ENCODE data around the gene CLIC3. TPM values are rescaled to one million over a fixed set of nuclear protein-coding genes. Genes with fewer than 3 reads are reported as not detected.
A peak's percentile ranks its signal among the peaks of the same experiment; 100 is the strongest.

Gene CLIC3
- total RNA-seq, 4 donors from 2014 or later = 0.36 TPM; not detected in 3

DNA sequence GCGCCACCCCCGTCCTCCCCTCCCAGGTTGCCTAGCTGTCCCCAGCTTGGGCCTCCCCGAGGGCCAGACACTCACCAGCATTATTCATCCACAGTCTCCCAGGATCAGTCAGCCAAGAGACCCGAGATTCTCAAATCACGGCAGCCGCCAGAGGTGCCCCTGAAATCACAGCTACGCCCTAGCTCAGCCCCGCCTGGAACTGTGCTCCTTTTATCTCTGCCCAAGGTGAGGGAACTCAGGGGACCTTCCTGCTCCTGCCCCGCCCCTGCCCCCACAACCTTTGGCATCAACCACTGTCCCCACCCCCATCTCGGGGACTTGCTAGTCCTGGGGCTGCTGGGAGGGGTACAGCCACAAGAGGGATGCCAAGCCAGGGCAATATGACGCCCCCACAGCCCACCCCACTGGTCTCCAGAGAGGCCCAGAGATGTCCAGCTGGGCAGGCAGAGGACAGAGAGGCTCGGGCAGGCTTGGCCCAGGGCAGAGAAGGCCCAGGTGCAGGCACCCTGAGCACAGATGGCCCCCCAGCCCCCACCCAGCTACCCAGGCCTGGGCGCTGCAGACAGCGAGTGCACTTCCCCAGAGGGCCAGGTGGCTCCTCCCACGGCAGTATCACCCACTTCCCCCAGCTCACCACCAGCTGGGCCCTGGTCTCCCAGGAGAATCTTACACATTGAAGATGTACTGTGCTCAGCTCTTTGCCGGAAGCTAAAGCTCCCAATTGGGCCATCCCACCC, 35.7 kb upstream of the CLIC3 start, which contains the start of gene FUT7:
Gene FUT7, minus strand, starts transcription at position 185 of the 737 bp plus-strand sequence. Its CDS starts 97 bp downstream, at position 88.
- ATAC-seq (no peak), DNase-seq (no peak)
- Histone ChIP-seq H3K27me3 (peaks cover 0 to 6% (median 0%) of the 10 kb centered on the region in 3 donors), H3K36me3 (no peaks in the 10 kb centered on the region), H3K4me3 (no peak within 1 kb of the TSS), H3K9me3 (no peaks in the 10 kb centered on the region), H3K27ac (no peak within 1 kb of the TSS), H3K4me1 (peaks cover 16 to 17% of the 10 kb centered on the region in 2 donors)
- intact Hi-C loops (cut with DNase I; ENCODE audit: low total_unique reads) = no loop called here
- no peak for TF ChIP-seq POLR2A (IDR thresholded peaks at IDR 0.05)
- TF ChIP-seq CTCF (IDR thresholded peaks at IDR 0.05 in 4 of 5, conservative IDR thresholded peaks at IDR 0.05 in 1 of 5) = no peak
- in situ Hi-C loops (cut with MboI; ENCODE audit: low sequenced_read_pairs in 4 of 4) = loop anchor here in 3 of 4 donors (5.0 to 10.0 kb wide), 3 partner anchors 87 to 247 kb away; partner anchors contain the start of genes C8G (in 1 of the 3) and FBXW5 (in 1 of the 3)

GRCh38 chr9:137030538-137031527, 34.5 kb upstream of the CLIC3 start:
- TF ChIP-seq POLR2A (IDR thresholded peaks at IDR 0.05) = no peak
- no peak for TF ChIP-seq CTCF (IDR thresholded peaks at IDR 0.05 in 4 of 5, conservative IDR thresholded peaks at IDR 0.05 in 1 of 5)
- ATAC-seq = no peak
- no peak for DNase-seq
- no peak overlapping the region for H3K27ac ChIP-seq
- H3K9me3 ChIP-seq = no peaks in the 10 kb centered on the region
- H3K4me1 ChIP-seq = peaks cover 23% of the 10 kb centered on the region in 2 donors
- in situ Hi-C loops (cut with MboI; ENCODE audit: low sequenced_read_pairs in 4 of 4) (loop anchor here in 3 of 4 donors (5.0 to 10.0 kb wide), 3 partner anchors 86 to 246 kb away; partner anchors contain the start of genes C8G (in 1 of the 3) and FBXW5 (in 1 of the 3)), intact Hi-C loops (cut with DNase I; ENCODE audit: low total_unique reads) (no loop called here)
- H3K36me3 ChIP-seq = no peaks in the 10 kb centered on the region
- peaks cover 0 to 6% (median 0%) of the 10 kb centered on the region in 3 donors for H3K27me3 ChIP-seq
- H3K4me3 ChIP-seq = no peak overlapping the region

DNA sequence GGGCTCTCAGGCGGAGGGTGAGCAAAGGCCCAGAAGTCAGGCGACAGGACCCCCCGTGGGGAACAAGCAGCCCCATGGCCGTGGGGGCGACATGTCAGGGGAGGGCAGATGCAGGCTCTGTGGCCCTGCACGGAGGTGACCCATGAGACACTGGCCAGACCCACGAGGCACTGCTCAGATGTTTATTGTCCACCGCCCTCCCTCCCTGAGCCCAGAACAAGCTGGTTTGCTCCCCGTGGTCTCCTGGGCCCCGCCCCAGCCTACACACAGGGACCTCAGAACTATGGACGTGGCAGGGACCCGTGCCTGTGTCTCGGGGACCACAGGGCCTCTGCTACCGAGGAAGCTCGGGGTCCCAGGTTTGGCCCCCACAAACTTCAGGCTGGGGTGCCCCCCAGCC, 33.6 kb upstream of the CLIC3 start:
- ATAC-seq = no peak
- TF ChIP-seq CTCF (IDR thresholded peaks at IDR 0.05 in 4 of 5, conservative IDR thresholded peaks at IDR 0.05 in 1 of 5) (no peak), POLR2A (IDR thresholded peaks at IDR 0.05) (no peak)
- in situ Hi-C loops (cut with MboI; ENCODE audit: low sequenced_read_pairs in 4 of 4) (loop anchor here in 3 of 4 donors (5.0 to 10.0 kb wide), 3 partner anchors 85 to 245 kb away; partner anchors contain the start of genes C8G (in 1 of the 3) and FBXW5 (in 1 of the 3)), intact Hi-C loops (cut with DNase I; ENCODE audit: low total_unique reads) (no loop called here)
- Histone ChIP-seq H3K36me3 (no peaks in the 10 kb centered on the region), H3K27ac (no peak overlapping the region), H3K9me3 (no peaks in the 10 kb centered on the region), H3K4me1 (peaks cover 21 to 23% of the 10 kb centered on the region in 2 donors), H3K27me3 (peaks cover 0 to 6% (median 0%) of the 10 kb centered on the region in 3 donors), H3K4me3 (no peak overlapping the region)
- no peak for DNase-seq

DNA sequence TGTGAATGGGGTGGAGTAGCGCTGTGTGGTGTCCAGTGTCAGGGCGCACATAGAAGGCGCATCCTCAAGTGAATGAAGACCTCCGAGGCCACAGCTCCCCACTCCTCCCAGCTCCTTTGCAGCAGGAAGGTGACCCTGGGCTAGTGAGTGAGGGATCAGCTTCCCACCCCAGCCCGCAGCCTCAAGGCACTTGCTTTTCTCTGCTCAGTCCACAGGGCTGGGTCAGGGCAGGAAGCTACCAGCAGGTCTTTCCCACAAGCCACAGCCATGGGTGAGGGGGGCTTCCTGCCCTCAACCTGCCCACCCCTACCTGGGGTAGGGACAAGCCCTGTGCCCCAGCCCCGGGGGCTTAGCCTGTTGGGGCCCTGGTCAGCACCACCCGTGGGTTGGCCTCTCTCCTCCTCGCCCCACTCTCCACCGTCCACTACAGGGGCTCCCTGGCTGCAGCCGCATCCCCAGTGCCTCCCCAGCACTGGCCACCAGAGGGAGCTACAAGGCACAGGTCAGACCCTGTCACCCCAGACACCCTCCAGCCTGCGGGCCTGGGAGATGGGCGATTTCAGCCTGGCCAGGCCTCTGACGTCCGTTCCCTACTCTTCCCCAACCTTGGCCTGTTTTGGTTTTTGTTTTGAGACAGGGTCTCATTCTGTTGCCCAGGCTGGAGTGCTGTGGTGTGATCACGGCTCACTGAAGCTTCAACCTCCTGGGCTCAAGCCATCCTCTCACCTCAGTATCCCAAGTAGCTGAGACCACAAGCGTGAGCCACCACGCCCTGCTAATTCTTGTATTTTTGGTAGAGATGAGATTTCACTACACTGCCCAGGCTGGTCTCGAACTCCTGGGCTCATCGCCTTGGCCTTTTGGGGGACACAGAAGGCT, 32.9 kb upstream of the CLIC3 start:
- Histone ChIP-seq H3K36me3 (no peaks in the 10 kb centered on the region), H3K9me3 (no peaks in the 10 kb centered on the region), H3K4me3 (peak overlapping the region; percentile 76 to 91 (median 79)), H3K4me1 (peaks cover 20 to 23% of the 10 kb centered on the region in 2 donors), H3K27me3 (no peaks in the 10 kb centered on the region), H3K27ac (no peak overlapping the region)
- intact Hi-C loops (cut with DNase I; ENCODE audit: low total_unique reads) = loop anchor here (2.0 to 5.0 kb wide), 2 partner anchors 84 to 182 kb away; partner anchors contain the start of genes C8G, FBXW5 and PHPT1
- in situ Hi-C loops (cut with MboI; ENCODE audit: low sequenced_read_pairs in 4 of 4) = no loop called here
- peak; percentile 50 to 60 for ATAC-seq
- TF ChIP-seq POLR2A (IDR thresholded peaks at IDR 0.05) = no peak
- peak; percentile 64 to 91 (median 87) for TF ChIP-seq CTCF (IDR thresholded peaks at IDR 0.05 in 4 of 5, conservative IDR thresholded peaks at IDR 0.05 in 1 of 5)
- DNase-seq = peak; percentile 45 to 60
